Neural progenitor cell (in vitro differentiated cells): ENCODE data around the gene ZNF581. TPM values are rescaled to one million over a fixed set of nuclear protein-coding genes. Genes with fewer than 3 reads are reported as not detected.
A peak's percentile ranks its signal among the peaks of the same experiment; 100 is the strongest.

Experiments
- DNase-seq: peaks from one replicate; pipeline ENCODE4 v3.0.0-alpha.2; 2016; ENCODE audit warnings: low spot score
- H2AFZ ChIP-seq: fragments of 200-600 bp; sonication (generic); replicated peaks from 2 replicates; pipeline ENCODE4 v1.6.1; 2016; ENCODE audit warnings: antibody characterized with exemption
- H3F3A ChIP-seq: fragments of 200-600 bp; sonication (generic); 2 replicates; pipeline ENCODE4 v1.6.1; 2016; ENCODE audit warnings: antibody characterized with exemption, low read depth
- H3K27ac ChIP-seq: fragments of 200-600 bp; sonication (generic); 2 replicates; pipeline ENCODE4 v1.5.1; 2016; ENCODE audit warnings: mild to moderate bottlenecking
- H3K27me3 ChIP-seq: fragments of 200-600 bp; sonication (generic); 2 replicates; pipeline ENCODE4 v1.6.1; 2016; ENCODE audit warnings: mild to moderate bottlenecking, moderate library complexity
- H3K36me3 ChIP-seq: fragments of 200-600 bp; sonication (generic); 2 replicates; pipeline ENCODE4 v1.5.1; 2016
- H3K4me1 ChIP-seq: fragments of 200-600 bp; sonication (generic); 2 replicates; pipeline ENCODE4 v1.6.1; 2016; ENCODE audit warnings: mixed run types
- H3K4me2 ChIP-seq: fragments of 200-600 bp; sonication (generic); 2 replicates; pipeline ENCODE4 v1.6.1; 2016
- H3K4me3 ChIP-seq: fragments of 200-600 bp; sonication (generic); 2 replicates; pipeline ENCODE4 v1.5.1; 2016
- H3K79me2 ChIP-seq: fragments of 200-600 bp; sonication (generic); 2 replicates; pipeline ENCODE4 v1.6.1; 2016; ENCODE audit warnings: low read depth
- H3K9ac ChIP-seq: fragments of 200-600 bp; sonication (generic); 2 replicates; pipeline ENCODE4 v1.6.1; 2016
- H3K9me3 ChIP-seq: fragments of 200-600 bp; sonication (generic); 2 replicates; pipeline ENCODE4 v1.5.1; 2016; ENCODE audit warnings: low read depth
- H4K20me1 ChIP-seq: fragments of 200-600 bp; sonication (generic); 2 replicates; pipeline ENCODE4 v1.6.1; 2016; ENCODE audit warnings: low read depth
- H3K27ac Mint-ChIP-seq: 3 replicates; pipeline ENCODE4 v1.8.0; 2021; ENCODE audit warnings: mixed read lengths
- H3K27me3 Mint-ChIP-seq: 2 replicates; pipeline ENCODE4 v1.8.0; 2022; ENCODE audit warnings: low read depth, mild to moderate bottlenecking, inconsistent platforms, moderate library complexity, mixed read lengths; ENCODE audit not compliant: insufficient read depth
- H3K36me3 Mint-ChIP-seq: 3 replicates; pipeline ENCODE4 v1.8.0; 2021; ENCODE audit warnings: mixed read lengths
- H3K4me1 Mint-ChIP-seq: 3 replicates; pipeline ENCODE4 v1.8.0; 2021; ENCODE audit warnings: mixed read lengths
- H3K4me3 Mint-ChIP-seq: 3 replicates; pipeline ENCODE4 v1.8.0; 2021; ENCODE audit warnings: mild to moderate bottlenecking, moderate library complexity, mixed read lengths
- H3K9me3 Mint-ChIP-seq: 3 replicates; pipeline ENCODE4 v1.8.0; 2020; ENCODE audit warnings: mixed read lengths
- EZH2 ChIP-seq: fragments of 200-600 bp; sonication (generic); IDR thresholded peaks from 2 replicates; pipeline ENCODE4 v1.6.1; 2017; ENCODE audit warnings: antibody characterized with exemption, mild to moderate bottlenecking, moderate library complexity
- EZH2phosphoT487 ChIP-seq: fragments of 200-600 bp; sonication (generic); IDR thresholded peaks from 2 replicates; pipeline ENCODE4 v1.6.1; 2017; ENCODE audit warnings: antibody characterized with exemption
- total RNA-seq: library from RNA; depleted of rRNA; stranded (reverse); fragments of >200 nt; gene quantifications from 2 replicates; pipeline ENCODE4 v1.2.3, GENCODE V29; 2015; ENCODE audit warnings: low replicate concordance
- TF ChIP-seq, protein P1 (sequence below): fragments of 200-600 bp; sonication (generic); IDR thresholded peaks from 2 replicates; pipeline ENCODE4 v1.5.1; 2017; ENCODE audit warnings: antibody characterized with exemption, mild to moderate bottlenecking

ZNF581 gene
- total RNA-seq, 1 donor from 2014 or later = 12.2 TPM

DNA sequence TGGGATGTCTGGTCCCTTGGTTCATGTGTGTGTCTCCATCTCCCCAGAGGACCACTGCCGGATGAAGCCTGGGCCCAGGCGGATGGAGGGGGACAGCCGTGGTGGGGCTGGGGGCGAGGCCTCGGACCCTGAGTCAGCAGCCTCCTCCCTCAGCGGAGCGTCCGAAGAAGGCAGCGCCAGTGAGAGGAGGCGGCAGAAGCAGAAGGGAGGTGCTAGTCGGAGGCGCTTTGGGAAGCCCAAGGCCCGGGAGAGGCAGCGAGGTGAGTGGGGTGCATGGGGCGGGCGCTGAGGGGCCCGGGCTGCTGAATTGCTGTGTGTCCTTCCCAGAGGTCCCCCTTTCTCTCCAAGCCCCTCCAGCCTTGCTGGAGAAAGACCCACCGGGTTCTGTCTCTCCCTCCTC lies 7.8 kb downstream of the ZNF581 start:
- H3F3A ChIP-seq = peaks cover 28% of the 10 kb centered on the region
- Mint-ChIP-seq H3K4me3 (peak overlapping the region; percentile 77), H3K36me3 (peaks cover 9% of the 10 kb centered on the region), H3K4me1 (peaks cover 26% of the 10 kb centered on the region), H3K27ac (no peak overlapping the region), H3K9me3 (no peaks in the 10 kb centered on the region), H3K27me3 (peaks cover 10% of the 10 kb centered on the region)
- DNase-seq = no peak
- H3K27me3 ChIP-seq = no peaks in the 10 kb centered on the region
- H3K27ac ChIP-seq = no peak overlapping the region
- no peak overlapping the region for H3K4me3 ChIP-seq
- H3K4me2 ChIP-seq = no peak overlapping the region
- H3K9ac ChIP-seq = no peak overlapping the region
- no peak overlapping the region for H2AFZ ChIP-seq
- TF ChIP-seq, protein P1, sequence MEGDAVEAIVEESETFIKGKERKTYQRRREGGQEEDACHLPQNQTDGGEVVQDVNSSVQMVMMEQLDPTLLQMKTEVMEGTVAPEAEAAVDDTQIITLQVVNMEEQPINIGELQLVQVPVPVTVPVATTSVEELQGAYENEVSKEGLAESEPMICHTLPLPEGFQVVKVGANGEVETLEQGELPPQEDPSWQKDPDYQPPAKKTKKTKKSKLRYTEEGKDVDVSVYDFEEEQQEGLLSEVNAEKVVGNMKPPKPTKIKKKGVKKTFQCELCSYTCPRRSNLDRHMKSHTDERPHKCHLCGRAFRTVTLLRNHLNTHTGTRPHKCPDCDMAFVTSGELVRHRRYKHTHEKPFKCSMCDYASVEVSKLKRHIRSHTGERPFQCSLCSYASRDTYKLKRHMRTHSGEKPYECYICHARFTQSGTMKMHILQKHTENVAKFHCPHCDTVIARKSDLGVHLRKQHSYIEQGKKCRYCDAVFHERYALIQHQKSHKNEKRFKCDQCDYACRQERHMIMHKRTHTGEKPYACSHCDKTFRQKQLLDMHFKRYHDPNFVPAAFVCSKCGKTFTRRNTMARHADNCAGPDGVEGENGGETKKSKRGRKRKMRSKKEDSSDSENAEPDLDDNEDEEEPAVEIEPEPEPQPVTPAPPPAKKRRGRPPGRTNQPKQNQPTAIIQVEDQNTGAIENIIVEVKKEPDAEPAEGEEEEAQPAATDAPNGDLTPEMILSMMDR = no peak
- TF ChIP-seq EZH2 = no peak
- TF ChIP-seq EZH2phosphoT487 = no peak
- H3K36me3 ChIP-seq = no peaks in the 10 kb centered on the region
- H4K20me1 ChIP-seq = peaks cover 7% of the 10 kb centered on the region
- H3K4me1 ChIP-seq = peaks cover 13% of the 10 kb centered on the region
- H3K79me2 ChIP-seq = peaks cover 35% of the 10 kb centered on the region
- H3K9me3 ChIP-seq = no peaks in the 10 kb centered on the region

GRCh38 chr19:55652311-55653128 lies 9.1 kb downstream of the ZNF581 start:
- Histone ChIP-seq H2AFZ (no peak overlapping the region), H3K4me1 (peaks cover 17% of the 10 kb centered on the region), H3K9ac (no peak overlapping the region), H3K4me3 (peak overlapping the region; percentile 88), H3K4me2 (peak overlapping the region; percentile 40), H3F3A (peaks cover 18% of the 10 kb centered on the region), H3K36me3 (no peaks in the 10 kb centered on the region), H4K20me1 (peaks cover 20% of the 10 kb centered on the region), H3K79me2 (peaks cover 37% of the 10 kb centered on the region), H3K27me3 (no peaks in the 10 kb centered on the region), H3K27ac (no peak overlapping the region), H3K9me3 (no peaks in the 10 kb centered on the region)
- Mint-ChIP-seq H3K27ac (no peak overlapping the region), H3K9me3 (no peaks in the 10 kb centered on the region), H3K4me1 (peaks cover 29% of the 10 kb centered on the region), H3K4me3 (peak overlapping the region; percentile 95), H3K27me3 (peaks cover 7% of the 10 kb centered on the region), H3K36me3 (peaks cover 7% of the 10 kb centered on the region)
- no peak for DNase-seq
- TF ChIP-seq EZH2 (no peak), EZH2phosphoT487 (no peak)
- TF ChIP-seq, protein P1 = no peak

GRCh38 chr19:55653651-55654322 lies 10.3 kb downstream of the ZNF581 start:
- Histone ChIP-seq H3K36me3 (no peaks in the 10 kb centered on the region), H3K4me3 (peak overlapping the region; percentile 88), H3K27ac (peak overlapping the region; percentile 91), H3K79me2 (peaks cover 42% of the 10 kb centered on the region), H2AFZ (no peak overlapping the region), H4K20me1 (peaks cover 32% of the 10 kb centered on the region), H3K4me1 (peaks cover 18% of the 10 kb centered on the region), H3K9me3 (no peaks in the 10 kb centered on the region), H3K27me3 (no peaks in the 10 kb centered on the region), H3F3A (peaks cover 12% of the 10 kb centered on the region), H3K9ac (peak overlapping the region; percentile 64), H3K4me2 (peak overlapping the region; percentile 86)
- Mint-ChIP-seq H3K27me3 (peaks cover 7% of the 10 kb centered on the region), H3K36me3 (peaks cover 9% of the 10 kb centered on the region), H3K4me1 (peaks cover 31% of the 10 kb centered on the region), H3K27ac (peak overlapping the region; percentile 99), H3K4me3 (peak overlapping the region; percentile 95), H3K9me3 (no peaks in the 10 kb centered on the region)
- DNase-seq = peak; percentile 99
- no peak for TF ChIP-seq EZH2phosphoT487
- TF ChIP-seq, protein P1 = peak; percentile 97
- TF ChIP-seq EZH2 = no peak
